ENCODE results near the gene BACH1.

- TF ChIP-seq, protein P1, sequence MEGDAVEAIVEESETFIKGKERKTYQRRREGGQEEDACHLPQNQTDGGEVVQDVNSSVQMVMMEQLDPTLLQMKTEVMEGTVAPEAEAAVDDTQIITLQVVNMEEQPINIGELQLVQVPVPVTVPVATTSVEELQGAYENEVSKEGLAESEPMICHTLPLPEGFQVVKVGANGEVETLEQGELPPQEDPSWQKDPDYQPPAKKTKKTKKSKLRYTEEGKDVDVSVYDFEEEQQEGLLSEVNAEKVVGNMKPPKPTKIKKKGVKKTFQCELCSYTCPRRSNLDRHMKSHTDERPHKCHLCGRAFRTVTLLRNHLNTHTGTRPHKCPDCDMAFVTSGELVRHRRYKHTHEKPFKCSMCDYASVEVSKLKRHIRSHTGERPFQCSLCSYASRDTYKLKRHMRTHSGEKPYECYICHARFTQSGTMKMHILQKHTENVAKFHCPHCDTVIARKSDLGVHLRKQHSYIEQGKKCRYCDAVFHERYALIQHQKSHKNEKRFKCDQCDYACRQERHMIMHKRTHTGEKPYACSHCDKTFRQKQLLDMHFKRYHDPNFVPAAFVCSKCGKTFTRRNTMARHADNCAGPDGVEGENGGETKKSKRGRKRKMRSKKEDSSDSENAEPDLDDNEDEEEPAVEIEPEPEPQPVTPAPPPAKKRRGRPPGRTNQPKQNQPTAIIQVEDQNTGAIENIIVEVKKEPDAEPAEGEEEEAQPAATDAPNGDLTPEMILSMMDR (IDR thresholded peaks at IDR 0.05), result no peak
- TF ChIP-seq POLR2A (IDR thresholded peaks at IDR 0.05), result no peak
Measured at GRCh38 chr21:29271927-29272333, 26.8 kb upstream of the BACH1 start.
